ENCODE results near the gene OLIG2.

- TF ChIP-seq CTCF (IDR thresholded peaks at IDR 0.05) (no peak), POLR2A (IDR thresholded peaks at IDR 0.05) (no peak)
Measured at GRCh38 chr21:33023574-33024200, 2.0 kb upstream of the OLIG2 start.
